B cell (primary cell): Measurements from ENCODE around the gene LAYN. TPM values are rescaled to one million over a fixed set of nuclear protein-coding genes. Genes with fewer than 3 reads are reported as not detected.

Experiments used
- ATAC-seq: fragments of 200-7000 bp; cut with Tn5 transposase; one replicate; pipeline ENCODE4 v1.10.0; 2021; ENCODE audit warnings: low read depth, mild to moderate bottlenecking, moderate number of reproducible peaks, moderate library complexity
- CTCF ChIA-PET: fragments of 350-600 bp; sonication (Branson Sonifier 250); formaldehyde crosslinking; loops from one replicate; lab custom pipeline; 2021; ENCODE audit warnings: antibody characterized with exemption, inconsistent platforms; lab: Charles Lee
- POLR2A ChIA-PET: fragments of 350-600 bp; sonication (Branson Sonifier 250); formaldehyde crosslinking; loops from one replicate; lab custom pipeline; 2021; ENCODE audit warnings: antibody characterized with exemption; lab: Charles Lee
- DNase-seq: peaks from one replicate; pipeline ENCODE4 v3.0.0; 2013
- H2AFZ ChIP-seq: 2 replicates; pipeline ENCODE4 v1.6.1; 2012; ENCODE audit warnings: mild to moderate bottlenecking, low read depth, low read length; ENCODE audit not compliant: insufficient read depth, poor library complexity, severe bottlenecking
- H3K27ac ChIP-seq, 2 donors: 1 replicate in 1 of 2; 2 replicates in 1 of 2; pipeline ENCODE4 v1.5.1; 2012 to 2013; ENCODE audit warnings: low read length in 2 of 2, mild to moderate bottlenecking in 2 of 2, moderate library complexity in 1 of 2
- H3K27me3 ChIP-seq, 4 experiments: fragments of 200-600 bp in 1 of 4; sonication (generic) in 1 of 4; replicated peaks in 1 of 4; 1 replicate in 2 of 4; 2 replicates in 2 of 4; pipeline versions ENCODE4 v1.6.1 to v1.7.0; 2013 to 2016; ENCODE audit warnings: low read length in 3 of 4, mild to moderate bottlenecking in 2 of 4, mixed read lengths in 1 of 4, moderate library complexity in 1 of 4; ENCODE audit not compliant: insufficient read depth in 4 of 4, control insufficient read depth in 3 of 4; ENCODE audit errors: control extremely low read depth in 1 of 4
- H3K36me3 ChIP-seq, 2 experiments: replicated peaks in 1 of 2; 1 replicate in 1 of 2; 2 replicates in 1 of 2; pipeline versions ENCODE4 v1.6.1 to v1.7.1; 2013; ENCODE audit warnings: low read length in 1 of 2; ENCODE audit not compliant: insufficient read depth in 2 of 2, control insufficient read depth in 1 of 2; ENCODE audit errors: control extremely low read depth in 1 of 2, extremely low read depth in 1 of 2
- H3K4me1 ChIP-seq, 2 donors: fragments of 200-600 bp in 1 of 2; sonication (generic) in 1 of 2; 1 replicate in 1 of 2; 2 replicates in 1 of 2; pipeline versions ENCODE4 v1.5.1 to v1.6.1; 2013 to 2017; ENCODE audit warnings: low read length in 2 of 2; ENCODE audit not compliant: control insufficient read depth in 2 of 2, insufficient read depth in 2 of 2
- H3K4me2 ChIP-seq: replicated peaks from 2 replicates; pipeline ENCODE3; 2012; ENCODE audit warnings: mild to moderate bottlenecking, low read depth, low read length; ENCODE audit not compliant: poor library complexity, severe bottlenecking
- H3K4me3 ChIP-seq, 5 experiments: fragments of 200-600 bp in 1 of 5; sonication (generic) in 1 of 5; 1 replicate in 3 of 5; 2 replicates in 2 of 5; pipeline versions ENCODE4 v1.5.1 to v1.7.0; 2011 to 2016; ENCODE audit warnings: low read length in 4 of 5, mild to moderate bottlenecking in 4 of 5, low read depth in 2 of 5, control low read depth in 1 of 5, moderate library complexity in 1 of 5; ENCODE audit not compliant: insufficient read depth in 1 of 5; ENCODE audit errors: control extremely low read depth in 1 of 5, extremely low read depth in 1 of 5
- H3K79me2 ChIP-seq: fragments of 200-600 bp; sonication (generic); one replicate; pipeline ENCODE4 v1.6.0; 2016; ENCODE audit warnings: low read length; ENCODE audit not compliant: control insufficient read depth, insufficient read depth
- H3K9ac ChIP-seq: fragments of 200-600 bp; sonication (generic); 2 replicates; pipeline ENCODE4 v1.6.1; 2017; ENCODE audit warnings: mild to moderate bottlenecking, low read length, moderate library complexity
- H3K9me3 ChIP-seq, 3 donors: one replicate each; pipeline versions ENCODE4 v1.6.1 to v1.7.1; 2013; ENCODE audit warnings: low read length in 2 of 3; ENCODE audit not compliant: control insufficient read depth in 2 of 3, insufficient read depth in 1 of 3; ENCODE audit errors: control extremely low read depth in 1 of 3
- H4K20me1 ChIP-seq: 2 replicates; pipeline ENCODE4 v1.6.0; 2012; ENCODE audit warnings: mild to moderate bottlenecking, low read length; ENCODE audit not compliant: insufficient read depth, control insufficient read depth, poor library complexity, severe bottlenecking
- H3K27ac Mint-ChIP-seq: one replicate; pipeline ENCODE4 v1.8.0; 2021; ENCODE audit warnings: mixed read lengths
- H3K27me3 Mint-ChIP-seq: one replicate; pipeline ENCODE4 v1.8.0; 2021; ENCODE audit warnings: mixed read lengths
- H3K4me1 Mint-ChIP-seq: one replicate; pipeline ENCODE4 v1.8.0; 2021; ENCODE audit warnings: mixed read lengths
- H3K4me3 Mint-ChIP-seq: one replicate; pipeline ENCODE4 v1.8.0; 2021; ENCODE audit warnings: mixed read lengths
- H3K9me3 Mint-ChIP-seq: one replicate; pipeline ENCODE4 v1.8.0; 2022; ENCODE audit warnings: mixed read lengths; ENCODE audit not compliant: insufficient read depth
- CTCF ChIP-seq: fragments of 200-600 bp; IDR thresholded peaks from one replicate; pipeline ENCODE4 v1.8.0; 2022; ENCODE audit warnings: antibody characterized with exemption, mild to moderate bottlenecking
- EZH2 ChIP-seq: IDR thresholded peaks from 2 replicates; pipeline ENCODE4 v1.6.1; 2012; ENCODE audit warnings: borderline replicate concordance, low read depth, mild to moderate bottlenecking, moderate library complexity, low read length; ENCODE audit not compliant: insufficient read depth, poor library complexity, severe bottlenecking
- WGBS: methylation state at CpG from one replicate; pipeline ENCODE4 v1.1.5; 2013; ENCODE audit warnings: missing lambda C conversion rate; ENCODE audit not compliant: insufficient coverage; 5-methylcytosine and 5-hydroxymethylcytosine counted together
- intact Hi-C: fragments of 100-400 bp; cut with micrococcal nuclease; formaldehyde crosslinking; loops from one replicate; pipeline ENCODE4 v1.10.0; 2022
- polyA plus RNA-seq: library from polyadenylated mRNA; depleted of rRNA; stranded (reverse); fragments of >200 nt; gene quantifications from 2 replicates; pipeline ENCODE4 v1.2.3, GENCODE V29; 2012
- total RNA-seq, 2 donors: library from RNA; stranded (reverse); fragments of 120-200 nt in 1 of 2; gene quantifications; 1 replicate in 1 of 2; 2 replicates in 1 of 2; pipeline versions ENCODE4 v1.2.3 to v1.2.4, GENCODE V29; 2013 to 2022

The LAYN gene
- total and polyA plus RNA-seq, 2 donors (not counting 1 experiment from before 2014, with no cell fraction given): not detected

- Histone ChIP-seq H4K20me1 (no peaks in the 10 kb centered on the region), H3K9ac (no peak overlapping the region), H3K4me2 (no peak overlapping the region), H3K27me3 (peaks cover 0 to 1% (median 0%) of the 10 kb centered on the region in 4 experiments), H3K36me3 (no peaks in the 10 kb centered on the region), H3K9me3 (peaks cover 0 to 7% (median 7%) of the 10 kb centered on the region in 3 donors), H3K79me2 (no peaks in the 10 kb centered on the region), H2AFZ (no peak overlapping the region), H3K27ac (no peak overlapping the region), H3K4me3 (no peak overlapping the region), H3K4me1 (no peaks in the 10 kb centered on the region)
- ChIA-PET POLR2A (no interaction called here), CTCF (interaction anchor here (1.2 to 5.1 kb wide), 3 partner anchors 26 to 280 kb away, joined by 5 to 39 read pairs (median 16); no protein-coding TSS in a partner anchor)
- Mint-ChIP-seq H3K27ac (no peak overlapping the region), H3K4me3 (no peak overlapping the region), H3K4me1 (no peaks in the 10 kb centered on the region), H3K9me3 (peaks cover 5% of the 10 kb centered on the region), H3K27me3 (peaks cover 12% of the 10 kb centered on the region)
- intact Hi-C loops: no loop called here
- DNase-seq: no peak
- no peak for ATAC-seq
- WGBS: 95% methylated on average over 2 of the region's 3 CpGs
- TF ChIP-seq CTCF: no peak
- no peak for TF ChIP-seq EZH2
These were observed 20.3 kb downstream of the LAYN start for GRCh38 chr11:111560800-111561199.

- H3K9me3 ChIP-seq: peaks cover 0 to 2% (median 1%) of the 10 kb centered on the region in 3 donors
- H4K20me1 ChIP-seq: no peaks in the 10 kb centered on the region
- Mint-ChIP-seq H3K27ac (no peak overlapping the region), H3K9me3 (peaks cover 5% of the 10 kb centered on the region), H3K27me3 (peaks cover 12% of the 10 kb centered on the region), H3K4me3 (no peak overlapping the region), H3K4me1 (no peaks in the 10 kb centered on the region)
- intact Hi-C loops: no loop called here
- no peak overlapping the region for H2AFZ ChIP-seq
- H3K27ac ChIP-seq: no peak overlapping the region
- DNase-seq: no peak
- TF ChIP-seq EZH2 (no peak), CTCF (no peak)
- no peaks in the 10 kb centered on the region for H3K27me3 ChIP-seq
- H3K9ac ChIP-seq: no peak overlapping the region
- ChIA-PET CTCF (interaction anchor here (1.2 to 5.1 kb wide), 4 partner anchors 9 to 279 kb away, joined by 5 to 39 read pairs (median 10); no protein-coding TSS in a partner anchor), POLR2A (no interaction called here)
- WGBS: no CpG with 5 or more reads among the region's 3 CpGs
- no peak overlapping the region for H3K4me3 ChIP-seq
- H3K36me3 ChIP-seq: no peaks in the 10 kb centered on the region
- no peak overlapping the region for H3K4me2 ChIP-seq
- H3K4me1 ChIP-seq: no peaks in the 10 kb centered on the region
- H3K79me2 ChIP-seq: no peaks in the 10 kb centered on the region
- no peak for ATAC-seq
These were observed 20.8 kb downstream of the LAYN start for GRCh38 chr11:111561306-111561705.
